OCI-LY3 (cell line): ENCODE data around the gene ERMN.

Experiments used
- H2AFZ ChIP-seq: fragments of 200-600, 300-600 bp; shearing (Covaris generic); 2 replicates; pipeline ENCODE4 v1.6.0; 2014; ENCODE audit warnings: antibody characterized with exemption, low read depth, low read length
- H3K27ac ChIP-seq: fragments of 200-600, 300-600 bp; sonication (generic); 2 replicates; pipeline ENCODE4 v1.5.1; 2014; ENCODE audit warnings: mild to moderate bottlenecking, low read length, moderate library complexity, mixed read lengths
- H3K27me3 ChIP-seq: fragments of 200-600, 300-600 bp; sonication (generic); 2 replicates; pipeline ENCODE4 v1.6.1; 2014; ENCODE audit warnings: low read depth, low read length, mixed read lengths
- H3K36me3 ChIP-seq: fragments of 200-600, 300-600 bp; sonication (generic); replicated peaks from 2 replicates; pipeline ENCODE3; 2014; ENCODE audit warnings: low read depth, low read length, mixed read lengths
- H3K4me1 ChIP-seq: fragments of 300-600, 200-600 bp; sonication (generic); 2 replicates; pipeline ENCODE4 v1.6.1; 2014; ENCODE audit warnings: low read length, mixed read lengths
- H3K4me2 ChIP-seq: fragments of 200-600, 300-600 bp; sonication (generic); 2 replicates; pipeline ENCODE4 v1.6.1; 2014; ENCODE audit warnings: low read length, mixed read lengths
- H3K4me3 ChIP-seq: fragments of 300-600, 200-600 bp; sonication (generic); 2 replicates; pipeline ENCODE4 v1.5.1; 2014; ENCODE audit warnings: antibody characterized with exemption, mild to moderate bottlenecking, low read length, moderate library complexity
- H3K79me2 ChIP-seq: fragments of 300-600, 200-600 bp; shearing (Covaris generic); 2 replicates; pipeline ENCODE4 v1.6.1; 2014; ENCODE audit warnings: mild to moderate bottlenecking, low read length, mixed read lengths
- H3K9ac ChIP-seq: fragments of 300-600, 200-600 bp; shearing (Covaris generic); 2 replicates; pipeline ENCODE4 v1.6.0; 2014; ENCODE audit warnings: mild to moderate bottlenecking, low read length, moderate library complexity
- H3K9me3 ChIP-seq: fragments of 200-600, 300-600 bp; shearing (Covaris generic); 2 replicates; pipeline ENCODE4 v1.6.1; 2014; ENCODE audit warnings: low read length, mixed read lengths; ENCODE audit not compliant: insufficient read depth
- H4K20me1 ChIP-seq: fragments of 200-600, 300-600 bp; sonication (generic); 2 replicates; pipeline ENCODE4 v1.6.1; 2016; ENCODE audit warnings: low read length, mixed read lengths; ENCODE audit not compliant: insufficient read depth
- CTCF ChIP-seq: fragments of 200-600, 300-600 bp; sonication (generic); IDR thresholded peaks from 2 replicates; pipeline ENCODE4 v1.5.1; 2014; ENCODE audit warnings: antibody characterized with exemption, low read length, low read depth
- EZH2phosphoT487 ChIP-seq: fragments of 200-600 bp; shearing (Covaris generic); IDR thresholded peaks from 2 replicates; pipeline ENCODE4 v1.6.1; 2018; ENCODE audit warnings: antibody characterized with exemption, mixed run types, low read depth

ERMN gene

GRCh38 chr2:157336137-157337010 lies 10.8 kb upstream of the ERMN start:
- H3K4me2 ChIP-seq: peak overlapping the region; percentile 68
- no peaks in the 10 kb centered on the region for H3K36me3 ChIP-seq
- no peaks in the 10 kb centered on the region for H3K27me3 ChIP-seq
- no peak overlapping the region for H3K27ac ChIP-seq
- peaks cover 8% of the 10 kb centered on the region for H3K4me1 ChIP-seq
- H3K79me2 ChIP-seq: no peaks in the 10 kb centered on the region
- H4K20me1 ChIP-seq: no peaks in the 10 kb centered on the region
- H3K9me3 ChIP-seq: no peaks in the 10 kb centered on the region
- H3K9ac ChIP-seq: no peak overlapping the region
- H3K4me3 ChIP-seq: peak overlapping the region; percentile 51
- no peak overlapping the region; the same call in 1 of the 2 replicates for H2AFZ ChIP-seq
- TF ChIP-seq CTCF (peak; percentile 88), EZH2phosphoT487 (no peak)

GRCh38 chr2:157334797-157335196 lies 9.2 kb upstream of the ERMN start:
- Histone ChIP-seq H3K79me2 (no peaks in the 10 kb centered on the region), H3K4me2 (no peak overlapping the region), H3K4me3 (no peak overlapping the region), H3K36me3 (no peaks in the 10 kb centered on the region), H3K27me3 (no peaks in the 10 kb centered on the region), H3K27ac (no peak overlapping the region), H3K9me3 (no peaks in the 10 kb centered on the region), H2AFZ (no peak overlapping the region), H3K4me1 (peaks cover 8% of the 10 kb centered on the region), H4K20me1 (no peaks in the 10 kb centered on the region), H3K9ac (no peak overlapping the region)
- TF ChIP-seq EZH2phosphoT487 (no peak), CTCF (no peak)

- no peak overlapping the region for H3K4me2 ChIP-seq
- H3K27ac ChIP-seq: no peak overlapping the region
- no peak for TF ChIP-seq EZH2phosphoT487
- TF ChIP-seq CTCF: no peak
- no peak overlapping the region for H3K4me3 ChIP-seq
- no peaks in the 10 kb centered on the region for H4K20me1 ChIP-seq
- peaks cover 8% of the 10 kb centered on the region for H3K4me1 ChIP-seq
- H3K9me3 ChIP-seq: no peaks in the 10 kb centered on the region
- no peaks in the 10 kb centered on the region for H3K36me3 ChIP-seq
- no peaks in the 10 kb centered on the region for H3K79me2 ChIP-seq
- H3K9ac ChIP-seq: no peak overlapping the region
- no peaks in the 10 kb centered on the region for H3K27me3 ChIP-seq
- no peak overlapping the region for H2AFZ ChIP-seq
Observed at GRCh38 chr2:157334335-157334734, 8.7 kb upstream of the ERMN start.

GRCh38 chr2:157333304-157334047 lies 7.9 kb upstream of the ERMN start:
- no peak overlapping the region for H2AFZ ChIP-seq
- no peak overlapping the region for H3K4me3 ChIP-seq
- no peak overlapping the region for H3K4me2 ChIP-seq
- no peak overlapping the region for H3K27ac ChIP-seq
- H3K9me3 ChIP-seq: no peaks in the 10 kb centered on the region
- H4K20me1 ChIP-seq: no peaks in the 10 kb centered on the region
- no peaks in the 10 kb centered on the region for H3K36me3 ChIP-seq
- no peaks in the 10 kb centered on the region for H3K79me2 ChIP-seq
- no peaks in the 10 kb centered on the region for H3K27me3 ChIP-seq
- H3K4me1 ChIP-seq: peaks cover 8% of the 10 kb centered on the region
- TF ChIP-seq CTCF (no peak), EZH2phosphoT487 (no peak)
- H3K9ac ChIP-seq: no peak overlapping the region
